GM21526 (cell line): ENCODE measurements around the gene CLDN6.
"Not testable (repeated sequence)": the region's sequence is repeated elsewhere in the genome, so short reads cannot be mapped to it uniquely, and the experiment has no call there.

ENCODE experiments used
- ATAC-seq: cut with Tn5 transposase; IDR thresholded peaks from one replicate; pipeline ENCODE4 v1.9.1; 2021; ENCODE audit warnings: moderate library complexity; ENCODE audit not compliant: unreplicated experiment, low FRiP score

The CLDN6 gene

GRCh38 chr16:3017794-3018506 is at the start of gene CLDN6:
TSS of gene CLDN6 (minus strand) at chr16:3018183. CDS start at chr16:3016021, 2,162 bp downstream.
- no peak for ATAC-seq

GRCh38 chr16:3066440-3066748 is 48.4 kb upstream of the CLDN6 start:
- ATAC-seq: no peak

- no peak for ATAC-seq
These were observed 47.9 kb upstream of the CLDN6 start for GRCh38 chr16:3065742-3066439.

GRCh38 chr16:3065069-3065741 is 47.2 kb upstream of the CLDN6 start, which contains the start of gene IL32:
TSS of gene IL32 (plus strand) at chr16:3065640. CDS start at chr16:3065812, 172 bp downstream.
- ATAC-seq: no peak

- no peak for ATAC-seq
These were observed 45.8 kb upstream of the CLDN6 start for GRCh38 chr16:3063625-3064386.

- no peak for ATAC-seq
These were observed 44.6 kb upstream of the CLDN6 start for GRCh38 chr16:3062553-3062952.

GRCh38 chr16:3060339-3061127 is 42.5 kb upstream of the CLDN6 start:
- ATAC-seq: no peak

- ATAC-seq: no peak
These were observed 41.8 kb upstream of the CLDN6 start for GRCh38 chr16:3059723-3060242.

GRCh38 chr16:3059041-3059722 is 41.2 kb upstream of the CLDN6 start:
- ATAC-seq: peak; percentile 76

- no peak for ATAC-seq
These were observed 40.4 kb upstream of the CLDN6 start for GRCh38 chr16:3058139-3059030.

GRCh38 chr16:3057181-3058138 is 39.5 kb upstream of the CLDN6 start:
- no peak for ATAC-seq

- ATAC-seq: no peak
These were observed 38.6 kb upstream of the CLDN6 start for GRCh38 chr16:3056336-3057180.

- not testable (repeated sequence) for ATAC-seq
These were observed 37.7 kb upstream of the CLDN6 start for GRCh38 chr16:3055734-3056115.

- no peak for ATAC-seq
These were observed 37.2 kb upstream of the CLDN6 start for GRCh38 chr16:3054965-3055733.

GRCh38 chr16:3053330-3053710 is 35.3 kb upstream of the CLDN6 start:
- not testable (repeated sequence) for ATAC-seq
